ENCODE results near the gene DNM3.

DNA sequence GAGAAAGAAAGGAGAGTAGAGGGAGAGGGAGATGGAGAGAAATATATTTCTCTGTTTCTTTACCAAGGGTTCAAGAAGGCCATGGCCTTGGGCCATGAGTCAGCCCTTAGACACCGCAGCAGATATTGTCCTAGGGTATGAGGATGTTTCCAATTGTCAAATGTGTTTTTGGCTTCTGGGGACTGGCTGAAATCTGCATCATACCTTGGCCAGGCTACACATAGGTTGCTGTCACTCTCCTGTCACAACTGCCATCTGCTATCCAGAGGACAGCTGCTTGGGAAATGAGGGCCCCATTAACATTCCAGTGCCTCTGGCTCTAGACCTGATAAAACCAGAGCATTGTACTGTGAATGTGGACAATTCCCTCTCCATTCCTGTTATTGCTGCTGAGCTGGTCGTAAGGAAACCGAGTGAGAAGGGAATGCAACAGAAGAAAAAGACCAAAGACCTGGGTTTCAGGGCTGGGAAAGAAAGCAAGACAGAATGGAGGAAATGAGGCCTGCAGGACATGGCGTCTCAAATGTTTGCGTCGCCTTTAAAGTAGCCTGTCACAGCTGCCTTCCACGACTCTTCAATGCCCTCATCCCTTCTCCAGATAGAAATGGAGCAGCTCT is 611.3 kb downstream of the DNM3 start:
- no peak for TF ChIP-seq ZNF217 (CRISPR knock-in tag; IDR thresholded peaks at IDR 0.05)
- TF ChIP-seq HEY1 (CRISPR knock-in tag; IDR thresholded peaks at IDR 0.05; ENCODE audit: borderline replicate concordance): no peak
- TF ChIP-seq RAD21 (CRISPR knock-in tag; conservative IDR thresholded peaks at IDR 0.05 in 1 of 2, IDR thresholded peaks at IDR 0.05 in 1 of 2): no peak
